ENCODE measurements around the gene ENDOV.

GRCh38 chr17:80388601-80389000 lies 26.4 kb upstream of the ENDOV start:
- TF ChIP-seq CTCF (IDR thresholded peaks at IDR 0.05) (no peak), POLR2AphosphoS5 (IDR thresholded peaks at IDR 0.05) (no peak)

Data from stomach (tissue), 4 donors.